Fibroblast of skin of left quadriceps (primary cell): ENCODE results near the gene DCST1.

ENCODE experiments used
- DNase-seq, 2 experiments: peaks; one replicate each; pipeline ENCODE4 v3.0.0-alpha.2; 2013; ENCODE audit warnings: low read depth in 2 of 2

DCST1 gene

GRCh38 chr1:155012776-155013602 is 20.6 kb upstream of the DCST1 start:
- no peak for DNase-seq

DNA sequence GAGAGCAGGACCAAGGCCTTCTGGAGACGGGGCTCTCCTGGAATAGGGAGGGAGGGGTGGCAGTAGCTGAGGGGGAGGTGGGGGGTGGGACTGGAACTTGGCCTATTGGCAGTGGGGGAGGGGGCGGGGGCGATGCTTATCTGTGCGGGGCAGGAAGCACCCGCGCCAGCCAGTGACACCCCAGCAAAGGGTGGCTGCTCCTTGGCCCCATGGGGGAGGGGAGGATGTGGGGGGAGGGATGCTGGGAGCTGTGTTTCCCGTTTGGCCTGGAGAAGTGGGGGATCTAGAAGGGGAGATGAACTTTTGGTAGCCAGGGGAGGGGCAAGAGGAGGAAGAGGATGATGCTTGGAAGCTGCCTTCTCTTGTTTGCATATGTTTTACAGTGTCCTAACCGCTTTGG is 20.0 kb upstream of the DCST1 start:
- no peak for DNase-seq

DNA sequence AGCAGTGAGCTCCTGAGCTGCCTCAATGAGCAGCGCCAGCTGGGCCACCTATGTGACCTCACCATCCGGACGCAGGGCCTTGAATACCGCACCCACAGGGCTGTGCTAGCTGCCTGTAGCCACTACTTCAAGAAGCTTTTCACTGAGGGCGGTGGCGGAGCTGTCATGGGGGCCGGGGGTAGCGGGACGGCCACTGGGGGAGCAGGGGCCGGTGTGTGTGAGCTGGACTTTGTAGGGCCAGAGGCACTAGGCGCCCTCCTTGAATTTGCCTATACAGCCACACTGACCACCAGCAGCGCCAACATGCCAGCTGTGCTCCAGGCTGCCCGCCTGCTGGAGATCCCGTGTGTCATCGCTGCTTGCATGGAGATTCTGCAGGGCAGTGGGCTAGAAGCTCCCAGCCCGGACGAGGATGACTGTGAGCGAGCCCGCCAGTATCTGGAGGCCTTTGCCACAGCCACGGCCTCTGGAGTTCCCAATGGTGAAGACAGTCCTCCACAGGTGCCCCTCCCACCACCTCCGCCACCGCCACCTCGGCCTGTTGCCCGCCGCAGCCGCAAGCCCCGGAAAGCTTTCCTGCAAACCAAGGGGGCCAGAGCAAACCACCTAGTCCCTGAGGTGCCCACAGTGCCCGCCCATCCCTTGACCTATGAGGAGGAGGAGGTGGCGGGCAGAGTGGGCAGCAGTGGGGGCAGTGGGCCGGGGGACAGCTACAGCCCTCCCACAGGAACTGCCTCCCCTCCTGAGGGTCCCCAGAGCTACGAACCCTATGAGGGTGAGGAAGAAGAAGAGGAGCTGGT is 18.7 kb upstream of the DCST1 start:
- DNase-seq: no peak

DNA sequence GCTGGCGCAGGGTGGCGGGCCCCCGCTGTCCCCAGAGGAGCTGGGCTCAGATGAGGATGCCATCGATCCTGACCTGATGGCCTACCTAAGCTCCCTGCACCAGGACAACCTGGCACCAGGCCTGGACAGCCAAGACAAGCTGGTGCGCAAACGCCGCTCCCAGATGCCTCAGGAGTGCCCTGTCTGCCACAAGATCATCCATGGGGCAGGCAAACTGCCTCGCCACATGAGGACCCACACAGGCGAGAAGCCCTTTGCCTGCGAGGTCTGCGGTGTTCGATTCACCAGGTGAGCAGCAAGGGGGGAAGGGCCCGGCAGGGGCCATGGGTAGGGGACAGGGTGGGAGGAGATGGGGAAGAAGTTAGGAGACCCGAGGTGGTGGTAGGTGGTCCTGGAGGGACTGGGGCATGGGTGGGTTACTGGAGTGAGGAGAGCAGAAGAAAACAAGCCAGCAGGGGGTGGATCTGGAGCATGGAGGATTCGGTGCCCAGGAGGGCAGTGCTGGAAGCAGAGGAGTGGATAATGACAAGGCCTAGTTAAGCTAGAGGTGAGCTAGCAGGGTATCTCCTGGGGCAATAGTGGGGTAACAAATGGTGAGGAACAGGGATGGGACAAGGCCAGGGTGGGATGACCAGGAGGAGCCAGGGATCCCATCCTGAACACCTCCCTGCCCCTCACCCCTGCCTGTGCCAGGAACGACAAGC is 17.9 kb upstream of the DCST1 start:
- DNase-seq: no peak

GRCh38 chr1:155016231-155016831 is 17.3 kb upstream of the DCST1 start:
- DNase-seq: no peak

DNA sequence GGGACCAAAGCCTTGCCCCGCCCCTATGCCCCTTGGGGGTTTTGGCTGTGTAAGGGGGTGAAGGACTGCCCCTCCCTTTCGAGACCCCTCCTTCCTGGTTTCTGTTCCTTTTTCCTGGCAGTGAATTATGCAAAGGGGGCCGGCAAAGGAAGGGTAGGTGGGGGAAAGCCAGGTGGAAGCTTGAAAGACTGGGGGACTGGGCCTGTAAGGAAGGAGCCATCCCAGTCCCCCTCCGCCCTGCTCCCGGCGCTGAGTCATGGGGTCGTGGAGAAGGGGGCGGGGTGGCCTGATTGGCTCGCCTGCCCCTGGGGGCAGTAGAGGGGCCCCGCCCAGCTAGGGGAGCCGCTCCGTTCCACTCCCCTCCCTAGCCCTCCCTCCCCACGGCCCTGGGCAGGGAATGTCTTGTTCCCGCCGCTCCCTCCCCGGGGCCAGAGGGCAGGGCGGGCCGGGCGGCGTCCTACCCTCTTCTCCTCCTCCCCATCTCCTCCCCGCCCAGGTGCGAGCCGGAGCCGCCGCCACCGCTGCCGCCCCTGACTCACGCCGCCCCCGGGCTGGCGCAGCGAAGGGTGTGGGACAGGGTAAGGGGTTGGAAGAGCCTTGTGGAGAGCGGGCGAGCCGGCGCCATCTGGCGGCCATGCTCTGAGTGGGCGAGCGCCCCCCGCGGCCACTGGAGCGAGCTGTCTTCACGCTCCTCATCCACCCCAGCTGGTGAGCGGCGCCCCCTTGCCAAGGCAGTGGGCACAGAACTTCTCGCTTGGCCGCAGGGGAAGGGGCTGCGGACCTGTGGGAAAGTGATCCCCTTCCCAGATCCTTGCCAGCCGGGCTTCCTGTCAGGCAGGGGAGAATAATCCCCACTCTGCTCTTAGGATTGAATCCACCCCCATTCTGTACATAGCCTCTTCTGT is 16.3 kb upstream of the DCST1 start:
- DNase-seq: peak; percentile 58 to 65

- no peak for DNase-seq
These were observed 15.7 kb upstream of the DCST1 start for GRCh38 chr1:155017946-155018316.

DNA sequence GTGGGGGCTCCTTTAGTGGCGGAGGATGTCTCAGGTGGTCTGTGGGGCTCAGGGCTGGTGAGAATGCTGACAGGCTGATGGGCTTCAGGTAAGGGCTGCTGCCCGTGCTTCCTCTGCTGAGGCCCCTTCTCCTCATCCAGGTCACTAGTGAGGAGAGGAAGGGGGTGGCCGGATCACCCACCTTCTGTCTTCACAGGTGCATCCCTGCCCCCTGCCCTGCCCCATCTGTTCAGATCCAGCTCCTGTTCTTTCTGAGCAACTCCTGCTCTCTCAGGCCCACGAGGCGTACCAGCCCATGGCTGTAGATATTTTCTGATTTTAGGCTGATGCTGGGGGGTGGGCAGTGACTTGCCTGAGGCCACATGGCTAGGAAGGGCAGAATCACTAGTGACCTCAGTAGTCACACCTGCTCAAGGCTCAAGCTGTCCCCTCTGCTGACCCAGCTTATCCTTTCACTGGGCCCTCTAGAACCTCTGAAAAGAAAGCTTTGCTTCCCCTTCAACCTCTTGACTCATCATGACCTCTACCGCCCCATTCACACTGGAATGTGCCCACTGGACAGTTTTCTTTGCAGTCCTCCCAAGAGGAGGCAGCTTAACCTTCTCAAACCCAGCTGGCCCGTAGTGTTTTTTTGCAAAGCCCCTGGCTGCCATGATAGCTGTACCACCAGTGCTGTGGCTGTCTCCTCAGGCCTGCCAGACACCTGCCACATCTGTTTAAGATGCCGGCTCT is 14.8 kb upstream of the DCST1 start:
- no peak for DNase-seq

DNA sequence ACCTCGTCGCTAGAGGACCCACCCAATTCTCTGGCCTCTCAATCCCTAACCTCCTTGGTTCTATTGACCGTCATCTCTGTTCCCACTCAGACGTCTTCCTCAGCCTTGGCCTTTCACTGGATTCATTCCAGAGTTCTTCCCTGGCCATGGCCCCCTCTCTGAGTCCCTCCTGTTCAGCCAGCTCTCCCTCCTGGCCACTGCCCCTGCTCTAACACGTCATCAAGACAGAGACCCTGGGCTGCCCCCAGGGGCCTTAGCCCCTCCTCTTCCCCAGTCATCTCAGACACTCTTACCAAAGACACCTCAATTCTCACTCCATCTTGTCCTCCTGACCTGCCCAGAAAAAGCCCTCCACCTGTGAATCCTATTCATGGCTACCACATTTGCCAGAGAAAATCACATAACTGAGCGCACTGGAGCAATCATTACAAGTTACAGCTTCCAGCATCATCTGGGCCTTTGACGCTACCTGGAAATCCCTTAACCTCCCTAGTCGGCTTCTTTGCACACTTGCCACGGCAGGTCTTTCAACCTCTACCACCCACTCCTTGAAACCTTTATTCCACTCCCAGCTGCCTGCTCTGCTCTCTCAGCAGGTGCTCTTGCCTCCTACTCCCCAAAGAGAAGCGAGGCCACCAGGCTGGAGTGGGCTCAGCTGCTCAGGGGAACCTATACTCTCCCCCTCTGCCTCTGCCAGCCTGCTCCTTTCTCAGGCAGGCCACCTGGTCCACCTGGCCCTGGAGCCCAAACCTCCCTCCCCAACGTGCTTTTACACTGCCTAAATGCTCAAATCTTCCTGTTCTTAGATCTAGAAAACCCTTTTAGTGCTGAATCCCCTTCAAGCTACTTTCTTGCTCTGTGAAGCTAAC is 14.0 kb upstream of the DCST1 start:
- DNase-seq: no peak

DNA sequence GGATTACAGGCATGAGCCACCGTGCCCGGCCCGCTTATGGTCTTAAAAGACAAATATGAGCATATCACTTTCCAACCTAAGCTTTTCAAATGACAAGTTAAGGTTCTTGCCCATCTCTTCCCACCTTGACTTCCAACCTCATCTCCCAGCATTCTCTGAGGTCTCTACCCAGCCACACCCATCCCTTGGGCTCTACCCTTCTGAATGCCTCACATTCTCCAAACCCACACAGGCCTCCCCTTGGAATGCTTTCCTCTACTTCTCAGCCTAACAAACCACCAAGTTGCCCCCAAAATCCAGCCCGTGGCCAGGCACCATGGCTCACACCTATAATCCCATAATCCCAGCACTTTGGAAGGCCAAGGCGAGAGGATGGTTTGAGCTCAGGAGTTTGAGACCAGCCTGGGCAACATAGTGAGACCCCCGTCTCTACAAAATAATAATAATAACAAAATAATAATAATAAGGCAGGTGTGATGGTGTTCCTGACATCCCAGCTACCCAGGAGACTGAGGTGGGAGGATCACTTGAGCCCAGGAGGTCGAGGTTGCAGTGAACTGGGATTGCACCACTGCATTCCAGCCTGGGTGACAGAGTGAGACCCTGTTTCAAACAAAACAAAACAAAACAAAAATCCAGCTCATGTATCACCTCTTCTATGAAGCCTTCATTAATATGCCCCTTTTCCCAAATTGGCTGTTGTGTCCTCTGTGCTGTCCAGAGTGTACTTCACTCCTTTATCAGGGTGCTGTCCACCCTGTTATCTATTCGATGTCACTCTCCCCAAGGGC is 11.3 kb upstream of the DCST1 start:
- DNase-seq: no peak

DNA sequence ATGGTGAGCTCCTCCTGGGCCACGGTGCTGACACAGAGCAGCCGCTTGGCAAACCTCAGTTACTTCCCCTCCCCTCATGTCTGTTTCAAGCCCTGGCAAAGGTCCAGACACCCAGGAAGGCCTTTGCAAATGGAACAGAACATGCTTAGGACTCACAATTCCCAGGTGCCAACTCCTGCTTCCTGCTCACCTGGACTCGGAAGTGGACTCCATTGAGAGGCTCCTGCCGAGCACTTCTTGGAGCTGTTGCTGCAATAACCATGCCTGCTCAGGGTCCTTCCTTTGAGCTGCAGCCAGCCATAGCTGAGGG is 10.7 kb upstream of the DCST1 start:
- no peak for DNase-seq

DNA sequence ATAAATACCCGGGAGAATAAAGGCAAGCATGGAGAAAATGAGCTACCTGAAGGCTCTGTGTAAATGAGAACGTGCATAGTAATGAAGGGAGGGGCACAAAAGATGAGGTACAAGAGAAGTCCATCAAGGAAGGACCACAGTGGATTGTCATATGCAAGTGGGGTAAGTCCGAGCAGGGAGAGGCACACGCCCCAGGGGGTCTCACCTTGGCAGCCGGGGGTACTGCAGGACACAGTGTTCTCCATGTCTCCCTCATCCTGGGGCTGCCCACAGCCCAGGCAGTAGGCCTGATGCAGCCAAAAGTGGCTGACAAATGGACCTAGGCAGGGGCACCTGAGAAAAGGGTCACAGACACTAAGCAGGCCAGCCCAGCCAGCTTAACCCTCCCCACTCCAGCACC is 10.0 kb upstream of the DCST1 start:
- DNase-seq: no peak

GRCh38 chr1:155024315-155024714 is 9.3 kb upstream of the DCST1 start:
- DNase-seq: no peak

- no peak for DNase-seq
These were observed 7.5 kb upstream of the DCST1 start for GRCh38 chr1:155026154-155026553.

DNA sequence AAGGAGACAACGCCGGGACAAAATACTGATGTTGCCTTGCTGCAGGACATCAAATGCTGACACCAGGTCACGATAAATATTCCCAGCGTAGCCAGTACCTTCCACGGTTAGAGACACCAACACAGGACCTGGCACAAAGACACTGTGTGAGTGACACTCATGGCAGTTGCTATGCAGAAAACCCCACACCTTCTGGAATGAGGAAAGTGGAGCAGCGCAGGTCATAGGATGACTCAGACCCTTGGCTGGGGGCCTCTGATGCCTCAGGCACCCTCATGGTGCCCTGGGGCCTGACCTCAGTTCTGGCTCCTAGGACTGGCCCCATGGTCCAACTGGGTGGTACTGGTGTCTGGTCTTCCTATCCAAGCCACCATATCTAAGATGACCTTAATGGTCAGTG is 7.0 kb upstream of the DCST1 start:
- DNase-seq: no peak

- no peak for DNase-seq
These were observed 3.9 kb upstream of the DCST1 start for GRCh38 chr1:155029513-155030242.

DNA sequence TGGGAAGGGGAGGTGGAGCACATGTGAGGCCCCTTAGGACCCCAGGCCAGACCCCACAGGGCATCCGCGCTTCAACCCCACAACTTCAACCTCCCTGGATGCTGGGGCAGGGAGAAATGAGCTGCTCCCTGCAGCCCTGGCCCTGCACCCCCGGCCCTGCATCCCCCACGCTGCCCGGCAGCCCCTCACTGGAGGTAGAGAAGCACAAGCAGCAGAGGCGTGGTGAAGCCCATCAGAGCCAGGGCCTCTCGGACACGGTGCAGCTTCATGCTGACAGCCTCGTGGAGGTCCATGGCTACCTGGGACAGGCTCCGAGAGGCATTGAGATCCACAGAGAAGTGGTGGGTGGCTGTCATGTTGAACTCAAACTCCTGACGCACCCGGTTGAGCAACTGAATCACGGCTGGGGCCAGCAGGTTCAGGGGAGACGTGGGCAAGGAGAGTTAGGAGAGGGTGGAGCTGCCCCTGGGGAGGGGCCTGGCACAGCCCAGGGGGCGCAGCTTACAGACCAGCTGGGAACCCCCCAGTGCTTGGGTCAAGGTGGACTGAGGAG is 3.3 kb upstream of the DCST1 start:
- no peak for DNase-seq

DNA sequence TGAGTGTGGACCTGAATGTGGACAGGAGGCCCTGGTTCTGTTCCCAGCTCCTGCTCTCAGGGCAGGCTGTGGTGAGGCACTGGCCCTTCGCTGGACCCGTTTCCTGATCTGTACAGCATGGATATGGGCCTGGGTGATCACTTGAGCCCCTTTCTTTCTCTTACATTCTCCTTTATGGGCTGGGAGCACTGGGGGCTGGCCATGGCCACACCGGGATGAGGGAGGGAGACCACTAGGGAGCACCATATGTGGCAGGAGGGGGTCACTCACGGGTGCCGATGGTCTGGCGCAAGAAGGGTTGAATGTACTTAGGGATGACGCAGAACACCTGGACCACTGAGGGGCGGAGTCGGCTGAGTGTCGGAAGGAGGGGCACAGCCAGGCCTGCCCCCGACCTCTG is 2.7 kb upstream of the DCST1 start:
- no peak for DNase-seq
